Stimulated activated CD8-positive, alpha-beta memory T cell treated with anti-CD3 and anti-CD28 coated beads, Interleukin-2, amount 100 ng/mL, for 48 hours (primary cell): Measurements from ENCODE around the gene PDZK1.
"Not testable (repeated sequence)": the region's sequence is repeated elsewhere in the genome, so short reads cannot be mapped to it uniquely, and the experiment has no call there.

Experiments
- DNase-seq, 2 donors: peaks; one replicate each; pipeline ENCODE4 v3.0.0-alpha.2; 2020; ENCODE audit warnings: low read depth in 2 of 2

Gene PDZK1

GRCh38 chr1:145707183-145707867 lies at the start of gene PDZK1:
Gene PDZK1, minus strand, starts transcription at chr1:145707368. Its CDS starts 19,347 bp downstream, at chr1:145688021.
- DNase-seq, result no peak

GRCh38 chr1:145751491-145752037 lies 44.4 kb upstream of the PDZK1 start:
- no peak for DNase-seq

- DNase-seq, result no peak
Observed at GRCh38 chr1:145750426-145750825, 43.3 kb upstream of the PDZK1 start.

- no peak for DNase-seq
Observed at GRCh38 chr1:145747398-145748247, 40.5 kb upstream of the PDZK1 start.

- DNase-seq, result no peak
Observed at GRCh38 chr1:145740269-145740668, 33.1 kb upstream of the PDZK1 start.

- no peak for DNase-seq
Observed at GRCh38 chr1:145736191-145736590, 29.0 kb upstream of the PDZK1 start.

- no peak for DNase-seq
Observed at GRCh38 chr1:145730900-145731299, 23.7 kb upstream of the PDZK1 start.

- DNase-seq, result no peak
Observed at GRCh38 chr1:145730467-145730866, 23.3 kb upstream of the PDZK1 start.

- no peak for DNase-seq
Observed at GRCh38 chr1:145729666-145730436, 22.7 kb upstream of the PDZK1 start.

GRCh38 chr1:145729196-145729595 lies 22.0 kb upstream of the PDZK1 start:
- no peak for DNase-seq

- DNase-seq, result not testable (repeated sequence)
Observed at GRCh38 chr1:145726193-145726592, 19.0 kb upstream of the PDZK1 start.

GRCh38 chr1:145720878-145721671 lies 13.9 kb upstream of the PDZK1 start:
- peak; percentile 62 to 68 for DNase-seq

- no peak for DNase-seq
Observed at GRCh38 chr1:145720556-145720877, 13.3 kb upstream of the PDZK1 start.

GRCh38 chr1:145719230-145720079 lies 12.3 kb upstream of the PDZK1 start, which contains the start of gene CD160:
Gene CD160, plus strand, starts transcription at chr1:145719499. Its CDS starts 8,829 bp downstream, at chr1:145728328.
- no peak for DNase-seq

GRCh38 chr1:145718465-145718864 lies 11.3 kb upstream of the PDZK1 start:
- not testable (repeated sequence) for DNase-seq

- no peak for DNase-seq
Observed at GRCh38 chr1:145717833-145718232, 10.7 kb upstream of the PDZK1 start.

- DNase-seq, result no peak
Observed at GRCh38 chr1:145716641-145717345, 9.6 kb upstream of the PDZK1 start.

- no peak for DNase-seq
Observed at GRCh38 chr1:145714524-145715111, 7.5 kb upstream of the PDZK1 start.

- no peak for DNase-seq
Observed at GRCh38 chr1:145711213-145711651, 4.1 kb upstream of the PDZK1 start.
